Vagina (tissue), 2 donors: ENCODE measurements around the gene ANP32B.

Source experiments
- POLR2A ChIP-seq, 2 donors: fragments of 450-650 bp; IDR thresholded peaks; one replicate each; pipeline ENCODE4 v1.6.1; 2017; ENCODE audit warnings: antibody characterized with exemption in 2 of 2, mild to moderate bottlenecking in 2 of 2, moderate library complexity in 2 of 2
- POLR2AphosphoS5 ChIP-seq, 2 donors: sonication (generic); formaldehyde crosslinking; IDR thresholded peaks; one replicate each; pipeline ENCODE4 v1.9.0; 2017; ENCODE audit warnings: antibody characterized with exemption in 2 of 2, mild to moderate bottlenecking in 2 of 2, low read depth in 1 of 2; ENCODE audit not compliant: insufficient read depth in 1 of 2
- TF ChIP-seq, protein P1 (sequence below), 3 experiments: fragments of 450-650 bp in 2 of 3; fragments of 200-600 bp in 1 of 3; sonication (generic) in 1 of 3; IDR thresholded peaks; one replicate each; pipeline ENCODE4 v1.5.1; 2017 to 2019; ENCODE audit warnings: antibody characterized with exemption in 3 of 3, mild to moderate bottlenecking in 2 of 3, moderate library complexity in 2 of 3

DNA sequence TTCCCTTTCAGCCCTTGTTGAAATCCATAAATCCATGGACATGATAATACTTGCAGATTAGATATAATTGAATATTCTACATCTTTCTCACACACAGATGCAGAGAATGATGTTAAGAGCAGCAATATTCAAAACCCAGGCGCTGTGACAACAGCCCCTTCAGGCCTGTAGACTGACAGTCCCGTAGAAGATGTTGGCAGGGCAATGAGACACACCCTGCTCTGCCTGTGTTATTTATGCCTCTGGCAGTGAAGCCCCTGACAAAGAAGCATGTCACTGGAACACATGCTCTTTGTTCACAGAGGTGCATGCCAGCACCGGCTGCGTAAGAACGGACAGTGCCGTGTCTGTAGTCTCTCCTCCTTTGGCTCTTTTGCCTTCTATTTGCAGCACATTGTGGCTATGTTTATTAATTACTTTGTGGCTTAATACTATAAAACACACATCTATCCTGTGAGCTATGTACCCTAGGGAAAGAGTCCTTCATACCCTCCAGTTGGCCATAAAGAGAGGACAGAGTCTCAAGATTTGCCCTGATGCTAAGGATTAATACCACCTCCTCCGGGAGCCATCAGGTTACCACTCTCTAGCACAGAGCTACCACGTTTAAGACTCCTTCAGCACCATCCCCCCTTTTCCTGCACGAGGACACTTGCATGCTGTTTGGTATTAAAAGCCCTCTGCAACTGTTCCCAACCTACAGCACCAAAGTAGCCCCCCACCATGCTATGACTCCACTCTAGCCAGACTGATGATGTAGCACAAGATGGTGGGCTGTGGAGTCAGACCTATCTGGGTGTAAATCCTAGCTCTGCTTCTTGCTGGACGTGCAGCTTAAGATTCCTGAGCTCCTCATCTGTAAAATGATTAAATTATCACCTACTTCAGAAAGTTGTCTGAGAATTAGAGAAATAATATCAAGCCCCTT, 2.0 kb upstream of the ANP32B start:
- TF ChIP-seq, protein P1, sequence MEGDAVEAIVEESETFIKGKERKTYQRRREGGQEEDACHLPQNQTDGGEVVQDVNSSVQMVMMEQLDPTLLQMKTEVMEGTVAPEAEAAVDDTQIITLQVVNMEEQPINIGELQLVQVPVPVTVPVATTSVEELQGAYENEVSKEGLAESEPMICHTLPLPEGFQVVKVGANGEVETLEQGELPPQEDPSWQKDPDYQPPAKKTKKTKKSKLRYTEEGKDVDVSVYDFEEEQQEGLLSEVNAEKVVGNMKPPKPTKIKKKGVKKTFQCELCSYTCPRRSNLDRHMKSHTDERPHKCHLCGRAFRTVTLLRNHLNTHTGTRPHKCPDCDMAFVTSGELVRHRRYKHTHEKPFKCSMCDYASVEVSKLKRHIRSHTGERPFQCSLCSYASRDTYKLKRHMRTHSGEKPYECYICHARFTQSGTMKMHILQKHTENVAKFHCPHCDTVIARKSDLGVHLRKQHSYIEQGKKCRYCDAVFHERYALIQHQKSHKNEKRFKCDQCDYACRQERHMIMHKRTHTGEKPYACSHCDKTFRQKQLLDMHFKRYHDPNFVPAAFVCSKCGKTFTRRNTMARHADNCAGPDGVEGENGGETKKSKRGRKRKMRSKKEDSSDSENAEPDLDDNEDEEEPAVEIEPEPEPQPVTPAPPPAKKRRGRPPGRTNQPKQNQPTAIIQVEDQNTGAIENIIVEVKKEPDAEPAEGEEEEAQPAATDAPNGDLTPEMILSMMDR (IDR thresholded peaks at IDR 0.05), result no peak
- TF ChIP-seq POLR2AphosphoS5 (IDR thresholded peaks at IDR 0.05; ENCODE audit: insufficient read depth in 1 of 2, low read depth in 1 of 2) (no peak), POLR2A (IDR thresholded peaks at IDR 0.05) (no peak)
